PC-9 (cell line): ENCODE measurements around the gene MARS1. TPM values are rescaled to one million over a fixed set of nuclear protein-coding genes. Genes with fewer than 3 reads are reported as not detected.

Experiments used
- BruUV-seq: library from RNA; stranded (reverse); fragments of 400-500 nt; replicated peaks from 2 replicates; lab custom pipeline; 2021; lab: Mats Ljungman, UMichigan
- CTCF ChIA-PET: fragments of 300-600 bp; sonication (Branson Sonifier 250); formaldehyde crosslinking; loops from one replicate; lab custom pipeline; 2022; ENCODE audit warnings: antibody characterized with exemption; lab: Charles Lee
- POLR2A ChIA-PET: fragments of 300-600 bp; sonication (Branson Sonifier 250); formaldehyde crosslinking; loops from one replicate; lab custom pipeline; 2022; ENCODE audit warnings: antibody characterized with exemption; ENCODE audit not compliant: unreplicated experiment; lab: Charles Lee
- DNase-seq, 2 experiments: peaks; one replicate each; pipeline versions ENCODE4 v3.0.0 to v3.0.0-alpha.2; 2015 to 2022; ENCODE audit warnings: mixed read lengths in 1 of 2
- H2AFZ ChIP-seq: fragments of 200-600 bp; sonication (generic); 2 replicates; pipeline ENCODE4 v1.8.1; 2017; ENCODE audit warnings: antibody characterized with exemption
- H3F3A ChIP-seq: fragments of 200-600 bp; sonication (generic); 2 replicates; pipeline ENCODE4 v1.8.1; 2017; ENCODE audit warnings: antibody characterized with exemption, mild to moderate bottlenecking, low read depth; ENCODE audit not compliant: insufficient read depth
- H3K27ac ChIP-seq: fragments of 200-600 bp; sonication (generic); 2 replicates; pipeline ENCODE4 v1.6.1; 2016; ENCODE audit warnings: mixed run types
- H3K27me3 ChIP-seq: fragments of 200-600 bp; sonication (generic); 2 replicates; pipeline ENCODE4 v1.6.1; 2016; ENCODE audit warnings: low read depth, mixed run types; ENCODE audit not compliant: insufficient read depth
- H3K36me3 ChIP-seq: fragments of 200-600 bp; sonication (generic); 2 replicates; pipeline ENCODE4 v1.6.1; 2016; ENCODE audit warnings: low read depth, mixed run types
- H3K4me1 ChIP-seq: fragments of 200-600 bp; sonication (generic); replicated peaks from 2 replicates; pipeline ENCODE4 v1.6.1; 2016; ENCODE audit warnings: mixed run types; ENCODE audit not compliant: insufficient read depth
- H3K4me2 ChIP-seq: fragments of 200-600 bp; sonication (generic); 2 replicates; pipeline ENCODE4 v1.6.1; 2017; ENCODE audit warnings: mixed run types
- H3K4me3 ChIP-seq: fragments of 200-600 bp; sonication (generic); 2 replicates; pipeline ENCODE4 v1.6.1; 2016; ENCODE audit warnings: mixed run types
- H3K79me2 ChIP-seq: fragments of 200-600 bp; sonication (generic); 2 replicates; pipeline ENCODE4 v1.6.1; 2017; ENCODE audit warnings: low read depth, mixed run types
- H3K9me2 ChIP-seq: fragments of 200-600 bp; sonication (generic); 2 replicates; pipeline ENCODE4 v1.8.1; 2017; ENCODE audit warnings: mild to moderate bottlenecking; ENCODE audit not compliant: insufficient read depth
- H3K9me3 ChIP-seq: fragments of 200-600 bp; sonication (generic); 2 replicates; pipeline ENCODE4 v1.8.1; 2016; ENCODE audit warnings: low read depth; ENCODE audit not compliant: insufficient read depth
- H4K20me1 ChIP-seq: fragments of 200-600 bp; sonication (generic); 2 replicates; pipeline ENCODE4 v1.8.1; 2017; ENCODE audit not compliant: insufficient read depth
- CTCF ChIP-seq: fragments of 200-600 bp; sonication (generic); conservative IDR thresholded peaks from 2 replicates; pipeline ENCODE4 v1.6.1; 2017; ENCODE audit warnings: mixed run types, antibody characterized with exemption, mild to moderate bottlenecking, moderate library complexity
- EZH2 ChIP-seq: fragments of 200-600 bp; sonication (generic); IDR thresholded peaks from 2 replicates; pipeline ENCODE4 v1.8.0; 2017; ENCODE audit warnings: antibody characterized with exemption, low read depth
- intact Hi-C: fragments of 100-400 bp; cut with micrococcal nuclease; formaldehyde crosslinking; loops from one replicate; pipeline ENCODE4 v1.10.0; 2022; ENCODE audit not compliant: unreplicated experiment
- total RNA-seq: library from RNA; stranded (reverse); gene quantifications from 2 replicates; pipeline ENCODE4 v1.2.3, GENCODE V29; 2021

The MARS1 gene
- total RNA-seq, 1 experiment from 2014 or later = 307 TPM

- Histone ChIP-seq H3K4me2 (no peak overlapping the region), H3K27ac (no peak overlapping the region), H3K9me3 (no peaks in the 10 kb centered on the region), H2AFZ (no peak overlapping the region), H3K4me3 (no peak overlapping the region), H3K36me3 (no peaks in the 10 kb centered on the region), H3F3A (no peaks in the 10 kb centered on the region), H3K79me2 (no peaks in the 10 kb centered on the region), H3K4me1 (no peaks in the 10 kb centered on the region), H3K9me2 (no peaks in the 10 kb centered on the region), H4K20me1 (no peaks in the 10 kb centered on the region), H3K27me3 (peaks cover 77% of the 10 kb centered on the region)
- ChIA-PET POLR2A (no interaction called here), CTCF (no interaction called here)
- no TSS peak for BruUV-seq
- TF ChIP-seq CTCF (no peak), EZH2 (no peak)
- intact Hi-C loops = no loop called here
- no peak for DNase-seq
Observed at GRCh38 chr12:57472391-57472790, 15.5 kb upstream of the MARS1 start.

DNA sequence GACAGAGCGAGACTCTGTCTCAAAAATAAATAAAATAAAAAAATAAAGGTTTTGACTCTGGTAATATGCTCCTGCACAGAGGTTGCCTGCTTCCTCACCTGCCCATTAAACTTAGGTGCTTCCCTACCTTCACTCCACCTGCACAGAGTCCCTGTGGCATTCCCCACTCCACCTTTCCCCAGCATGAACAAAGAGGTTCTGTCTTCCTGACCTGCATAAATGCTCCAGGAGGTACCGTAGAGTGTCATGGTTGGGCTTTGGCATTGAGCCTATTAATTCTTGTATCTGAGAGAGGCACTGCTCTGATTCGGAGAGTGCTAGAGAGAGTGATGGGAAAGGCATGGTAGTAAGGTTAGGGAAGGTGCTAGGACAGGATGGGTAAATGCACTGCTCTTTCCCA, 14.5 kb upstream of the MARS1 start:
- Histone ChIP-seq H3K36me3 (no peaks in the 10 kb centered on the region), H3K4me2 (no peak overlapping the region), H3K9me3 (no peaks in the 10 kb centered on the region), H4K20me1 (no peaks in the 10 kb centered on the region), H3K4me1 (no peaks in the 10 kb centered on the region), H3K27ac (no peak overlapping the region), H2AFZ (no peak overlapping the region), H3K9me2 (no peaks in the 10 kb centered on the region), H3K79me2 (no peaks in the 10 kb centered on the region), H3K4me3 (no peak overlapping the region), H3K27me3 (peaks cover 71% of the 10 kb centered on the region), H3F3A (no peaks in the 10 kb centered on the region)
- DNase-seq = no peak
- TF ChIP-seq EZH2 = no peak
- no peak for TF ChIP-seq CTCF
- no TSS peak for BruUV-seq
- ChIA-PET CTCF (no interaction called here), POLR2A (no interaction called here)
- intact Hi-C loops = no loop called here

GRCh38 chr12:57473886-57474285, 14.0 kb upstream of the MARS1 start:
- Histone ChIP-seq H3K27ac (no peak overlapping the region), H2AFZ (no peak overlapping the region), H3K4me3 (no peak overlapping the region), H3F3A (no peaks in the 10 kb centered on the region), H3K4me1 (no peaks in the 10 kb centered on the region), H3K27me3 (peaks cover 71% of the 10 kb centered on the region), H4K20me1 (no peaks in the 10 kb centered on the region), H3K4me2 (no peak overlapping the region), H3K9me3 (no peaks in the 10 kb centered on the region), H3K9me2 (no peaks in the 10 kb centered on the region), H3K36me3 (no peaks in the 10 kb centered on the region), H3K79me2 (no peaks in the 10 kb centered on the region)
- CTCF ChIA-PET = no interaction called here
- POLR2A ChIA-PET = no interaction called here
- no peak for TF ChIP-seq EZH2
- BruUV-seq = no TSS peak
- DNase-seq = no peak
- intact Hi-C loops = no loop called here

DNA sequence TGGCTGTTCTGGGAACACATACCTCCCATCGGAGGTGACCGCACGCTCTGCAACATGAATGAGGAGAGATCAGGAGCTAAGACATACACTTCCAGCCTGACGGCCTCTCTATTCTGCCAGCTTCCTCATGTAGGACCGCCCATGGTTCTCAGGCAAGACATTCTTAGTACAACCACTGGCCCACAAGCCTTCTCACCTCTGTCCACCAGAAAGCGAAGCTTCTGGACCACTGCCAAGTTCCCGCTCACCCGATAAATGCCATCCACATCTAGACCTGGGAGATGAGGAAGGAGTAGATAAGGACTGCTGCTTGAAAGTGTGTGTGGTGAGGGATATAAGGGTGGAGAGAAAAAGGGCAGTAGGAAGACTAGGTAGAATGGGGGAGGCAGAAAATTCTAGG, 13.4 kb upstream of the MARS1 start:
- no peaks in the 10 kb centered on the region for H3K4me1 ChIP-seq
- H3K4me3 ChIP-seq = no peak overlapping the region
- H3F3A ChIP-seq = no peaks in the 10 kb centered on the region
- no peak overlapping the region for H3K27ac ChIP-seq
- TF ChIP-seq EZH2 (no peak), CTCF (no peak)
- BruUV-seq = no TSS peak
- H2AFZ ChIP-seq = no peak overlapping the region
- no peaks in the 10 kb centered on the region for H3K36me3 ChIP-seq
- intact Hi-C loops = no loop called here
- ChIA-PET POLR2A (interaction anchor here (0.7 kb wide), 1 partner anchor 329 kb away, joined by 3 read pairs; no protein-coding TSS in a partner anchor), CTCF (no interaction called here)
- H4K20me1 ChIP-seq = no peaks in the 10 kb centered on the region
- H3K27me3 ChIP-seq = peaks cover 66% of the 10 kb centered on the region
- no peak overlapping the region for H3K4me2 ChIP-seq
- no peaks in the 10 kb centered on the region for H3K79me2 ChIP-seq
- DNase-seq = no peak
- H3K9me3 ChIP-seq = no peaks in the 10 kb centered on the region
- no peaks in the 10 kb centered on the region for H3K9me2 ChIP-seq
